ENCODE measurements around the gene SRCIN1. TPM values are rescaled to one million over a fixed set of nuclear protein-coding genes. Genes with fewer than 3 reads are reported as not detected.
"Not testable (repeated sequence)": the region's sequence is repeated elsewhere in the genome, so short reads cannot be mapped to it uniquely, and the experiment has no call there.

The SRCIN1 gene
- total RNA-seq, 1 donor from 2014 or later: 2.1 TPM

DNA sequence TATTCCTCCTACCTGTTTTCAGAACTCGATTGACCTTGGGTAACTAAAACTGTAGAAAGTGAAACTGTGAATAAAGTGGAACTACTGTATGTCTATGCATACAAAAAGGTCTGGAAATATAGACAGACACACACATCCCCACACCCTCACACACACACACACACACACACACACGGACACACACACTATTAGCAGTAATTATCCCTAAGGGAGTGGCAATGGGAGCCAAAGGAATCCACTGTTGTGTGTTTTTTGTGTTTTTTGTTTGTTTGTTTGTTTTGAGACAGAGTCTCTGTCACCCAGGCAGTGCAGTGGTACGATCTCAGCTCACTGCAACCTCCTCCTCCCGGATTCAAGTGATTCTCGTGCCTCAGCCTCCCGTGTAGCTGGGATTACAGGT, 26.6 kb upstream of the SRCIN1 start:
- TF ChIP-seq, protein P1, sequence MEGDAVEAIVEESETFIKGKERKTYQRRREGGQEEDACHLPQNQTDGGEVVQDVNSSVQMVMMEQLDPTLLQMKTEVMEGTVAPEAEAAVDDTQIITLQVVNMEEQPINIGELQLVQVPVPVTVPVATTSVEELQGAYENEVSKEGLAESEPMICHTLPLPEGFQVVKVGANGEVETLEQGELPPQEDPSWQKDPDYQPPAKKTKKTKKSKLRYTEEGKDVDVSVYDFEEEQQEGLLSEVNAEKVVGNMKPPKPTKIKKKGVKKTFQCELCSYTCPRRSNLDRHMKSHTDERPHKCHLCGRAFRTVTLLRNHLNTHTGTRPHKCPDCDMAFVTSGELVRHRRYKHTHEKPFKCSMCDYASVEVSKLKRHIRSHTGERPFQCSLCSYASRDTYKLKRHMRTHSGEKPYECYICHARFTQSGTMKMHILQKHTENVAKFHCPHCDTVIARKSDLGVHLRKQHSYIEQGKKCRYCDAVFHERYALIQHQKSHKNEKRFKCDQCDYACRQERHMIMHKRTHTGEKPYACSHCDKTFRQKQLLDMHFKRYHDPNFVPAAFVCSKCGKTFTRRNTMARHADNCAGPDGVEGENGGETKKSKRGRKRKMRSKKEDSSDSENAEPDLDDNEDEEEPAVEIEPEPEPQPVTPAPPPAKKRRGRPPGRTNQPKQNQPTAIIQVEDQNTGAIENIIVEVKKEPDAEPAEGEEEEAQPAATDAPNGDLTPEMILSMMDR (conservative IDR thresholded peaks at IDR 0.05; ENCODE audit: low read depth, low read length): no peak
- H3K4me3 ChIP-seq (ENCODE audit: low read depth, low read length): no peak overlapping the region
- DNase-seq (ENCODE audit: low read depth): no peak

DNA sequence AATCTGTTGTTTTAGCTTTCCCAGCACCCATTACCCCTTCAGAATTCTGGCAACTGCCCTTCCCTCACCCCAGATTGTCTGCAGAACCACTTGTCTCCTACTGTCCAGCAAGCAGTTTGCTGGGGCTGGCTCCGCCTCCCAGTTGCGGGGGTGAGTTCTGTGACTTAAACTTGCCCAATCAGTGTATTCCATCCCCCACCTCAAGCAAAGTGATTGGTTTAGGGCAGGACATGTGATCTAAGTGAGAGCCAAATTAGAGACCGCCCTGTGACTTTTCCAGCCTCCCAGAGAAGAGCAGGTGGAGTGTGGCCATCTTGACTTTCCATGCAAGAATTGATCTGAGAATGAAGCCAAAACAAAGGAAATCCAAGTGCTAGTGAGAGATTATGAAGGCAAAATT, 22.7 kb upstream of the SRCIN1 start:
- no peak for DNase-seq (ENCODE audit: low read depth)
- no peak overlapping the region for H3K4me3 ChIP-seq (ENCODE audit: low read depth, low read length)
- TF ChIP-seq, protein P1 (conservative IDR thresholded peaks at IDR 0.05; ENCODE audit: low read depth, low read length): no peak

DNA sequence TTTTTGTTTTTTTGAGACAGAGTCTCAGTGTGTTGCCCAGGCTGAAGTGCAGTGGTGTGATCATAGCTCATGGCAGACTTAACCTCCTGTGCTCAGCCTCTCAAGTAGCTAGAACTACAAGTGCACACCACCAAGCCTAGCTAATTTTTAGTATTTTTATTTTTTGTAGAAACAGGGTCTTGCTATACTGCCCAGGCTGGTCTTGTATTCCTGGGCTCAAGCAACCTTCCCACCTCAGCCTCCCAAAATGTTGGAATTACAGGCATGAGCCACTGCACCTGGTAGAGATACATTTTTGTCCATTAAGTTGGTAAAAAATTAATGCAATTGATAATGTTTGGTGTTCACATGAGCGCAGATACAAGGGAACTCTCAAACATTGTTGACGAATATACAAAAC, 22.2 kb upstream of the SRCIN1 start:
- DNase-seq (ENCODE audit: low read depth): no peak
- TF ChIP-seq, protein P1 (conservative IDR thresholded peaks at IDR 0.05; ENCODE audit: low read depth, low read length): no peak
- H3K4me3 ChIP-seq (ENCODE audit: low read depth, low read length): no peak overlapping the region

DNA sequence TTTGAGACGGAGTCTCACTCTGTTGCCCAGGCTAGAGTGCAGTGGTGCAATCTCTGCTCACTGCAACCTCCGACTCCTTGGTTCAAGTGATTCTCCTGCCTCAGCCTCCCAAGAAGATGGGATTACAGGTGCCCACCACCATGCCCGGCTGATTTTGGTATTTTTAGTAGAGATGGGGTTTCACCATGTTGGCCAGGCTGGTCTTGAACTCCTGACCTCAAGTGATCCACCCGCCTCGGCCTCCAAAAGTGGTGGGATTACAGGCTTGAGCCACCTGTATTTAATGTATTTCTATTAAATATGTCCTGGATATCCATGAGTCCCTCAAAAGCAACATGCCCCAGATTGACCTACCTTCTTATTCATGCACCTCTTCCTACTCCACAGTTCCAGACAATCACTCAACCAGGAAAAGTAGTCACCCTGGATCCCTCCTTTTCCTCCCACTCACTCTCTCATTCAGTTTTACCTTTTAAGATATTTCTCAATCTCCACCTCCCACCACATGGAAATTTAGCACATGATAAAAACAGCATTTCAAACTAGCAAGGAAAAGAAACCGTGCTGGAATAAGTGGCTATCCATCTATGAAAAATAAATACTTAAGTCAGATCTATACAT, 21.0 kb upstream of the SRCIN1 start:
- DNase-seq (ENCODE audit: low read depth); H3K4me3 ChIP-seq (ENCODE audit: low read depth, low read length): not testable (repeated sequence)

DNA sequence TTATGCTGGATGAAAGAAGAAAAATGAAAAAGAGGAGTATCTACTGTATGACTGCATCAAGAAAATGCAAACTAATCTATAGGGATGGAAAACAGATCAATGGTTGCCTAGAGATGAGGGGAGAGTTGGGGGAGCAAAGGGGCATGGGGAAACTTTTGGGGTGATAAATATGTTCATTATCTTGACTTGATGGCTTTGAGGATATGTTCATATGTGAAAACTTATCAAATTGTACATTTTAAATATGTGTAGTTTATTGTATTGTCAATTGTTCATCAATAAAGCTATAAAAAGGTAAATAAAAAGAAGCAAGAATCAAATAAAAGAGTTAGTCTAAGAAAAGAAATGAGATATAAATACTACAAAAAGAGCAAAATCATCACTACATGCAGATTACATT, 19.7 kb upstream of the SRCIN1 start:
- TF ChIP-seq, protein P1 (conservative IDR thresholded peaks at IDR 0.05; ENCODE audit: low read depth, low read length): no peak
- H3K4me3 ChIP-seq (ENCODE audit: low read depth, low read length): no peak overlapping the region
- DNase-seq (ENCODE audit: low read depth): no peak

DNA sequence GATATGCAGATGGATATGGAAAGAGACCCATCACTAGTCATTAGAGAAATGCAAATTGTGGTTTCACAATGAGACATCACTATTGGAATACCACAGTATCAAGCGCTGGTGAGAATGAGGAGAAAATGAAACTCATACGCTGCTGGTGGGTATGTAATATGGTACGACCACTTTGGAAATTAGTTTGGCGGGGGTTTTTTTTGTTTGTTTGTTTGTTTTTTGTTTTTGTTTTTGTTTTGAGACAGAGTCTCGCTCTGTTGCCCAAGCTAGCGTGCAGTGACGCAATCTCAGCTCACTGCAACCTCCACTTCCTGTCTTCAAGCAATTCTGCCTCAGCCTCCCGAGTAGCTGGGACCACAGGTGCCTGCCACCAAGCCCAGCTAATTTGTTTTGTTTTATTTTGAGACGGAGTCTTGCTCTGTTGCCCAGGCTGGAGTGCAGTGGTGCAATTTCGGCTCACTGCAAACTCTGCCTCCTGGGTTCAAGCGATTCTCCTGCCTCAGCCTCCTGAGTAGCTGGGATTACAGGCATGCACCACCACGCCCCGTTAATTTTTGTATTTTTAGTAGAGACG, 19.1 kb upstream of the SRCIN1 start:
- not testable (repeated sequence) for H3K4me3 ChIP-seq (ENCODE audit: low read depth, low read length); DNase-seq (ENCODE audit: low read depth)

DNA sequence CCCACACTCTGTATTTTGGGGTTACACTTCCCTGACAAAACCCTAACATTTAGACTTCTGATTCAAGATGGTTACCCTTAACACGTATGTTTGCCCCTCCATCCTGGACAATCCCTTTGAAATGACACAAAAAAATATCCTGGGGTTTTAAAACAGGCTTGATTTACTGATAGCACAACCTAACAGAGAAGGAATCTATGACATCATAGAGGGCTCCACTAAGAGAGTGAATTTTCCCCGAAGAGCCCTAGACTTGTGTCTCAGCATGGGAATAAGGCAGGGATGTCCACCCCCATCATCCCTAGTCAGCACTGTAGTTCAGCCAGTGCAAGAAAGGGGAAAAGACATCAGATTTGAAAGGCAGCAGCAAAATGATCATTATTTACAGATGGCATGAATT, 15.8 kb upstream of the SRCIN1 start:
- H3K4me3 ChIP-seq (ENCODE audit: low read depth, low read length): no peak overlapping the region
- TF ChIP-seq, protein P1 (conservative IDR thresholded peaks at IDR 0.05; ENCODE audit: low read depth, low read length): no peak
- no peak for DNase-seq (ENCODE audit: low read depth)

DNA sequence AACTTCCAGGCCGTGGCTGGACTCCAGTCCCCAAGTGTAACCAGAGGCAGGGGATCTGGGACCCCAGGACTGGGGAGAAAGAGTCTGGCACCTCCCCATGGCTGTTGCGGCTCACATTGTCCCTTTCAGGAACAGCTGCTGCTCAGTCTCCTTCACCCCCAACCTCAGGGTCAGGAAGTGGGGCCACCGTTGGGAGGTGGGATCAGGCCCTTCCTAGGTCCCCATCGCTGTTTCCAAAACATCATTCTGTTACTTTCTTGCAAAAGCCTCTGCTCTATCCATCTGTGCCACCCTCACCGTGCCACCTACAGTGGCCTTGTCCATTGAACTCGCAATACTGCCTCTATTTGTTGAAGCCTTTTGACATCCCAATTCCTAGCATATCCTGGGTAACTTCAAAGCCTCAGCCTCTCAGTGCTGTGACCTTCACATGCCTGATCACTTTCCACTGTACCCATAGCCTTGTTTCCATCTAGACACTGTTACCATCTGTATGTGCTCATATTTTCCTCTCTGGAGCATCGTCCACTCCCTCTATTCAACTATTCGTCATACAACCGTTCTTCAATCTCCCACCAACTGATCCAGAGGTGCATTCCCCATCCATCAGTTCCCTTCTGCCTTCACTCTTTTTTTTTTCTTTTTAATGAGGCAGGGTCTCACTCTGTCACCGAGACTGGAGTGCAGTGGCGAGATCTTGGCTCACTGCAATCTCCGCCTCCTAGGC, 15.0 kb upstream of the SRCIN1 start:
- no peak for DNase-seq (ENCODE audit: low read depth)
- TF ChIP-seq, protein P1 (conservative IDR thresholded peaks at IDR 0.05; ENCODE audit: low read depth, low read length): no peak
- no peak overlapping the region for H3K4me3 ChIP-seq (ENCODE audit: low read depth, low read length)

Data from epithelial cell of proximal tubule (primary cell).